ENCODE data around the gene EMC10. TPM values are rescaled to one million over a fixed set of nuclear protein-coding genes. Genes with fewer than 3 reads are reported as not detected.
"Not testable (repeated sequence)": the region's sequence is repeated elsewhere in the genome, so short reads cannot be mapped to it uniquely, and the experiment has no call there.

The EMC10 gene
- total RNA-seq, 1 experiment from 2014 or later = 200 TPM

GRCh38 chr19:50468818-50469217 is 7.5 kb upstream of the EMC10 start:
- intact Hi-C loops (cut with micrococcal nuclease; ENCODE audit: unreplicated experiment) = no loop called here
- CTCF ChIA-PET = no interaction called here
- Mint-ChIP-seq H3K4me1 (ENCODE audit: low read depth, unreplicated experiment) (no peaks in the 10 kb centered on the region), H3K27me3 (ENCODE audit: unreplicated experiment) (peaks cover 42% of the 10 kb centered on the region), H3K36me3 (ENCODE audit: insufficient read depth, unreplicated experiment) (no peaks in the 10 kb centered on the region), H3K4me3 (ENCODE audit: low read depth, unreplicated experiment) (no peak overlapping the region), H3K27ac (ENCODE audit: unreplicated experiment) (no peak overlapping the region), H3K9me3 (ENCODE audit: low read depth, unreplicated experiment) (no peaks in the 10 kb centered on the region)
- DNase-seq = no peak
- no TSS peak for BruUV-seq (replicated peaks)
- TF ChIP-seq CTCF (IDR thresholded peaks at IDR 0.05; ENCODE audit: unreplicated experiment) = no peak

DNA sequence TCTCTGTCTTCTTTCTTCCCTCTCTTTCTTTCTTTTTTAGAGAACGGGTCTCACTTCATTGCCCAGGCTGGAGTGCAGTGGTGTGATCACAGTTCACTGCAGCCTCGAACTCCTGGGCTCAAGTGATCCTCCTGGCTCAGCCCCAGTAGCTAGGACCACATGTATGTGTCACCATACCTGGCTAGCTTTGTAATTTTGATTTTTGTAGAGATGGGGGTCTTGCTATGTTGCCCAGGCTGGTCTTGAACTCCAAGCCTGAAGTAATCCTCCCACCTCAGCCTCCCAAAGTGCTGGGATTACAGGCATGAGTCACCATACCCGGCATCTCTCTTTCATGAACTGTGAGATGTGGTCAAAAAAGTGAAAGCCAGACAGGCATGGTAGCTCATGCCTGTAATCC is 3.0 kb upstream of the EMC10 start:
- intact Hi-C loops (cut with micrococcal nuclease; ENCODE audit: unreplicated experiment); H3K9me3 Mint-ChIP-seq (ENCODE audit: low read depth, unreplicated experiment); H3K4me3 Mint-ChIP-seq (ENCODE audit: low read depth, unreplicated experiment); H3K4me1 Mint-ChIP-seq (ENCODE audit: low read depth, unreplicated experiment); BruUV-seq (replicated peaks); H3K27ac Mint-ChIP-seq (ENCODE audit: unreplicated experiment); DNase-seq: not testable (repeated sequence)
- Mint-ChIP-seq H3K27me3 (ENCODE audit: unreplicated experiment) (peaks cover 31% of the 10 kb centered on the region), H3K36me3 (ENCODE audit: insufficient read depth, unreplicated experiment) (peaks cover 38% of the 10 kb centered on the region)
- CTCF ChIA-PET = interaction anchor here (0.5 kb wide), 1 partner anchor 300 kb away, joined by 4 read pairs; no protein-coding TSS in a partner anchor

DNA sequence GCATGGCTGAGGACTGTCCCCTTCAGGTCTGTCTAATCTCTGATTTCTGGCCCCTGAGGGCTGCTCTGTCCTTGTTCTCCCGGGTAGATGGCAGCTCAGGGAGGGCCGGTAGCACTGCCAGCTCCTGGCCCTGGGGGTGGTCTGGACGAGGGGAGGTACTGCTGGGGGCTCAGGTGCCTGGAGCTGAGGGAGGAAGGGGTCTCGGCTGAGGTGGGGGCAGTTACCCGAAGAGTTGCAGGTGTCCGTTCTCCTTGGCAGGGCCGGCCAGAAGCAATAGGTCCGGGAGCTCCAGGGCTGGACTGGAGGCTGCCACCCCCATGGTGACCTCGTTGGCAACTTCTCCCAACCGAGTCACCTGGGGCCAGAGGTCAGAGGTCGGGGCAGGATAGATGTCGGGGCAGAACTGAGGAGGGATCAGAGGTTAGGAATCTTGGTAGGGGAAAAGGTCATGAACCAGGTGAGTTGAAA is 1.2 kb upstream of the EMC10 start:
- CTCF ChIA-PET = no interaction called here
- H3K36me3 Mint-ChIP-seq (ENCODE audit: insufficient read depth, unreplicated experiment) = peaks cover 45% of the 10 kb centered on the region
- intact Hi-C loops (cut with micrococcal nuclease; ENCODE audit: unreplicated experiment) = no loop called here
- BruUV-seq (replicated peaks) = TSS peak; percentile 54
- H3K27ac Mint-ChIP-seq (ENCODE audit: unreplicated experiment) = peak overlapping the region; percentile 85
- peaks cover 18% of the 10 kb centered on the region for H3K27me3 Mint-ChIP-seq (ENCODE audit: unreplicated experiment)
- TF ChIP-seq CTCF (IDR thresholded peaks at IDR 0.05; ENCODE audit: unreplicated experiment) = no peak
- DNase-seq = no peak
- peak overlapping the region; percentile 100 for H3K4me3 Mint-ChIP-seq (ENCODE audit: low read depth, unreplicated experiment)
- peaks cover 10% of the 10 kb centered on the region for H3K4me1 Mint-ChIP-seq (ENCODE audit: low read depth, unreplicated experiment)
- H3K9me3 Mint-ChIP-seq (ENCODE audit: low read depth, unreplicated experiment) = no peaks in the 10 kb centered on the region

DNA sequence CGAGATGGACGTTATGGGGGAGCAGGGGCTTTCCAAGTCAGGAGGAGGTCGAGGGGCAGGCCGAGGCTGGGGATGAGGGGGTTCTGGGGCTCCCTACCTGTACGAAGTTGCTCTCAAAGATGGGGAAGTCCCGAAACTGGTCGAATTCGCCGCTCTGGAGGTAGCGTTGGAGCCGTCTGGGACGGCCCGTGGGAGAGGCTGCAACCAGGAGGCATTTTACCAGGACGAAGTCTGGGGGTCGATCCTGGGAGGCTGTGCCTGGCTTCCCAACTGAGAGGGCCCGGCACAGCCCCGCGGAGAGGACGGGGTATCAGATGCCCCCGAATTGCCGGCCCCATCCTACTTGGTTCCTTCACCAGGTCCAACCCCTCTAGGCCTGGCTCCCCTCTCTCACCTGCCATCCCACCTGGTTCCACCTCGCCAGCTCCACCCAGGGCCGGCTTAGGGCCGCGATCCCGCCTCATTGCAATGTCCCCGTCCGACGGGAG is 527 bp upstream of the EMC10 start:
- CTCF ChIA-PET = no interaction called here
- DNase-seq = no peak
- Mint-ChIP-seq H3K4me1 (ENCODE audit: low read depth, unreplicated experiment) (peaks cover 10% of the 10 kb centered on the region), H3K9me3 (ENCODE audit: low read depth, unreplicated experiment) (no peaks in the 10 kb centered on the region), H3K27me3 (ENCODE audit: unreplicated experiment) (peaks cover 18% of the 10 kb centered on the region), H3K4me3 (ENCODE audit: low read depth, unreplicated experiment) (peak overlapping the region; percentile 100), H3K36me3 (ENCODE audit: insufficient read depth, unreplicated experiment) (peaks cover 47% of the 10 kb centered on the region), H3K27ac (ENCODE audit: unreplicated experiment) (peak overlapping the region; percentile 85)
- no TSS peak for BruUV-seq (replicated peaks)
- intact Hi-C loops (cut with micrococcal nuclease; ENCODE audit: unreplicated experiment) = no loop called here
- no peak for TF ChIP-seq CTCF (IDR thresholded peaks at IDR 0.05; ENCODE audit: unreplicated experiment)

DNA sequence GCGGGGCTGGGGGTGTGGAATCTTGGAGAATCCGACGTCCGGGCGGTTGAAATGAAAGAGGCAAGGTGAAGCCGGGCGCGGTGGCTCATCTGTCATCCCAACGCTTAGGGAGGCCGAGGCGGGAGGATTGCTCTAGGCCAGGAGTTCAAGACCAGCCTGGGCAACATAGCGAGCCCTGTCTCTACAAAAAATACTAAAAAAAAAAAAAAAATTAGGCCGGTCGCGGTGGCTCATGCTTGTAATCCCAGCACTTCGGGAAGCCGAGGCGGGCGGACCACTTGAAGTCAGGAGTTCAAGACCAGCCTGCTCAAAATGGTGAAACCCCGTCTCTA is 566 bp downstream of the EMC10 start:
- no peak for DNase-seq
- Mint-ChIP-seq H3K27me3 (ENCODE audit: unreplicated experiment) (peaks cover 18% of the 10 kb centered on the region), H3K9me3 (ENCODE audit: low read depth, unreplicated experiment) (no peaks in the 10 kb centered on the region), H3K27ac (ENCODE audit: unreplicated experiment) (peak overlapping the region; percentile 85), H3K36me3 (ENCODE audit: insufficient read depth, unreplicated experiment) (peaks cover 52% of the 10 kb centered on the region), H3K4me3 (ENCODE audit: low read depth, unreplicated experiment) (peak overlapping the region; percentile 100), H3K4me1 (ENCODE audit: low read depth, unreplicated experiment) (peaks cover 10% of the 10 kb centered on the region)
- CTCF ChIA-PET = interaction anchor here (0.7 kb wide), 1 partner anchor 168 kb away, joined by 7 read pairs; no protein-coding TSS in a partner anchor
- intact Hi-C loops (cut with micrococcal nuclease; ENCODE audit: unreplicated experiment) = no loop called here
- BruUV-seq (replicated peaks) = TSS peak; percentile 72
- no peak for TF ChIP-seq CTCF (IDR thresholded peaks at IDR 0.05; ENCODE audit: unreplicated experiment)
